SU-DHL-6 (cell line): ENCODE results near the gene CBFA2T3.

Source experiments
- EZH2phosphoT487 ChIP-seq: fragments of 200-600 bp; sonication (generic), shearing (Covaris generic); conservative IDR thresholded peaks from 2 replicates; pipeline ENCODE4 v1.6.1; 2018; ENCODE audit warnings: mild to moderate bottlenecking, antibody characterized with exemption, low read length, moderate library complexity, mixed read lengths
- TF ChIP-seq, protein P1 (sequence below): fragments of 200-600 bp; sonication (generic); IDR thresholded peaks from one replicate; pipeline ENCODE4 v1.5.1; 2017; ENCODE audit warnings: antibody characterized with exemption, mild to moderate bottlenecking, low read length, moderate library complexity; ENCODE audit not compliant: insufficient read depth, poor library complexity, severe bottlenecking

- TF ChIP-seq, protein P1, sequence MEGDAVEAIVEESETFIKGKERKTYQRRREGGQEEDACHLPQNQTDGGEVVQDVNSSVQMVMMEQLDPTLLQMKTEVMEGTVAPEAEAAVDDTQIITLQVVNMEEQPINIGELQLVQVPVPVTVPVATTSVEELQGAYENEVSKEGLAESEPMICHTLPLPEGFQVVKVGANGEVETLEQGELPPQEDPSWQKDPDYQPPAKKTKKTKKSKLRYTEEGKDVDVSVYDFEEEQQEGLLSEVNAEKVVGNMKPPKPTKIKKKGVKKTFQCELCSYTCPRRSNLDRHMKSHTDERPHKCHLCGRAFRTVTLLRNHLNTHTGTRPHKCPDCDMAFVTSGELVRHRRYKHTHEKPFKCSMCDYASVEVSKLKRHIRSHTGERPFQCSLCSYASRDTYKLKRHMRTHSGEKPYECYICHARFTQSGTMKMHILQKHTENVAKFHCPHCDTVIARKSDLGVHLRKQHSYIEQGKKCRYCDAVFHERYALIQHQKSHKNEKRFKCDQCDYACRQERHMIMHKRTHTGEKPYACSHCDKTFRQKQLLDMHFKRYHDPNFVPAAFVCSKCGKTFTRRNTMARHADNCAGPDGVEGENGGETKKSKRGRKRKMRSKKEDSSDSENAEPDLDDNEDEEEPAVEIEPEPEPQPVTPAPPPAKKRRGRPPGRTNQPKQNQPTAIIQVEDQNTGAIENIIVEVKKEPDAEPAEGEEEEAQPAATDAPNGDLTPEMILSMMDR = no peak
- TF ChIP-seq EZH2phosphoT487 = no peak
These were observed 114.0 kb downstream of the CBFA2T3 start for GRCh38 chr16:88862968-88863367.
